NCI-H1930 (cell line): Measurements from ENCODE around the gene KAT6B.

Experiments
- DNase-seq, 2 experiments: peaks; one replicate each; lab custom pipeline; 2025; lab: John Stamatoyannopoulos, UW

Gene KAT6B

DNA sequence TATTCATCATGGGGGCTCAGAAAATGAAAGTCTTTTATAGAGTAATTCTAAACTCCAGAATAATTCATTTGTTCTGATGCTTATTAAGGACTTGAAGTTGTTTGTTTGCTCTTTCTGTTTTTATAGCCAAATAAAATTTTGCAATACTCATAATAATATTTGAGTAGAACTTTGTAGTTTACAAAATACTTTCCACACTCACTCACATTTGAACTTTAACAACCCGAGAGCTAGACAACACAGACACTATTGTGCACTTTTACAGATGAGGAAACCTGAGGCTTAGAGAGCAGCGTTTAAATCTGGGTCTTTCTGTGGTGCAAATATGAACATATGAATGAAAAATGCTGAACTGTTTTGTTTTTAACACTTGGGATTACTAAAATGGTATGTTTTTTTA, 126.8 kb downstream of the KAT6B start:
- DNase-seq, result no peak

DNA sequence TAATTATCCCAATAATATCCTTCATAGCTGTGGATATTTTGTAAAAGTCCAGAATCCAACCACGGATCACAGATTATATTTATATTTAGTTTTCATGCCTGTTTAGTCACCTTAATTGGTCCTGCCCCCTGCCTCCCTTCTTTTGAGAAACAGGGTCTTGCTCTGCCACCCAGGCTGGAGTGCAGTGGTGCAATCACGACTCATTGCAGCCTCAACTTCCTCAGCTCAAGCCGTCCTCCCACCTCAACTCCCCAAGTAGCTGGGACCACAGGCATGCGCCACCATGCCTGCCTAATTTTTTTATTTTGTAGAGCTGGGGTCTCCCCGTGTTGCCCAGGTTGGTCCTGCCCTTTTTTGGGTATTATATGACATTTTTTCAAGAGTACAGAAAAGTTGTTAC, 129.4 kb downstream of the KAT6B start:
- DNase-seq, result no peak

DNA sequence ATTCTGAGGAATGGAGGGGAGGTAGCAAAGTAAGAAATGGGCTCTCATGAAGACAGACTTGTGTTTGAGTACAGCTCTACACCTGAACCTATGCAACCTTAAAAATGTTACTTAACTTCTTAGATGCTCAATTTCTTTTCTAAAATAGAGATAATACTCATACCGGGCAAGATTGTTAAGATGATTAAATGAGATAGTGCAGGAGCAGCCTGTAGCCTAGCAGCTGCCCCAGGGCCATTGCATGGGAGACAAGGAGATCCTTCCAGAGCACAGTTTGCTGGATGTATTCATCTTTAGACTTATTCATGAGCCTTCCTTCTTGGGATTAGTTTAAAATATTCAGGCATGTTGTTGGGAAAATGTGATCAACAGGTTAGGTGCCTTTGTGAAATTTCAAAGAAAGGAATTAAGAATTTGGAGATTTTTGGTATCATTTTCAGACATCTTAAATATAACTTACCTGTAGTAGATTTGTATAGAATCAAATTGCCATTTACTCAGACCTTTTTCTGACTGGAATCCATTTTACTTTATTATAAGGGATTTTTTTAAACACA, 130.2 kb downstream of the KAT6B start:
- DNase-seq, result no peak

DNA sequence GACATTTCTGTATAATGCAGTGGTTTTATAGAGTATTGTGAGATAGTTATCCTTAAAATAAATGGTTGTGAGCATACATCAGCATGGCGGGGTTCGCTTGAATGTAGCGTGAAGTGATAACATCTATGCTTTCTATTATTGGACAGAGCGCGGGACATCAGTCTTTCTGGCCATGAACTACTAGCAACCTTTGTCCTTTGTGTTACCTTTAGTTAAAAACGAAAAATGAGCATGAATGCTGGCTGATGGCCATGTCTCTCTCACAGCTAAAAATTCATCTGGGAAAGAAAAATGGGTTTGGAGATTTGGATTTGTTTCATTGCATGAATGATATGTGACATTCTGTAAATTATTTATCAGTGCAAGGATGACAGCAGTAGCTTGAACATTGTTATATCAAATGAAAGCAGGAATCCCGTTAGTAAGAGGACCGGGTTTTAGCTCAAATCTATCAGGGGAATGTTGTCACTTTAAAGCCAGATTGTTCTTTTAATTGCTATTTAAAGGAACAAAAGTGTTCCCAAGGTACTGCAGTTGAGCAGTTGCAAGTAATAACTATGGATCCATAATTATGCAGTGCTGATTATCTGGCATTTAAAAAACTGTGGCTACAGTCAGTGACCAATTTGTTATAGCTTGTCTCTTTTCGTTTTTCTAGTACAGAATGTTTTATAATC, 131.0 kb downstream of the KAT6B start:
- DNase-seq, result no peak

DNA sequence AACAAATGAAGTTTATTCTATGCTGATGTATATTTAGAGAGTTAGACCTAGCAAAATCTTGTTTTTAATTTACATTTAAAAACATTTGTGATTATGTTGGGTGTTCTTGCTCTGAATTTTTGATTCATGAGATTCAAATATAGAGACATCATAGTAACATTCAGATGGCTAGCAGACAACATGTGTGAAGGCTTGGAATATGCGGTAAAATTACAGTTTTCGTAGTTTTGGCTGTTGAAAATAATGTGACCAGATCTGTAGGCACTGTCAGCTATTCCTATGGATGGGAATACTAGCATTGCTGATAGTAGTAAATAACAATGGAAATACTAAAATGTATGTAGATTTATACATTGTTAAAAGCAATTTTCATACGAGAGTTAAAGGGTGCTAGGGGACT, 131.9 kb downstream of the KAT6B start:
- no peak for DNase-seq

DNA sequence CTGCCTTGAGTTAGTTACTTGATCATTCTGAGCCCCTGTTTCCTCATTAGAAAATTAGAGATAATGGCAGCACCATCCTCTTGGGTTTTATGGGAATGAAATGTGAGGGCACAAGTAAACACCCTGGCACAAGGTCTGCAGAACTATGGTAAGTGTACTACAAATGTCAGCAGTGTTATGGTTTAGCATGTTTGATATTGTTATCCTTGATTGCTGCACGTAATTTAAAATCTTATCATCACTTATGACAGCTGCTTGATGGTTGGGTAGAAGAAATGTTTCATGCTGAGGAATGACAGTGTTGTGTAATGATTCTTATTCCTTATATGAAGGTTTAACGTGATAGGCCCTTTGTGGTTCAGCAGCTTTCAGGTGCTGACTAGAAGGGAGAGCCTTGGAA, 134.3 kb downstream of the KAT6B start:
- no peak for DNase-seq

DNA sequence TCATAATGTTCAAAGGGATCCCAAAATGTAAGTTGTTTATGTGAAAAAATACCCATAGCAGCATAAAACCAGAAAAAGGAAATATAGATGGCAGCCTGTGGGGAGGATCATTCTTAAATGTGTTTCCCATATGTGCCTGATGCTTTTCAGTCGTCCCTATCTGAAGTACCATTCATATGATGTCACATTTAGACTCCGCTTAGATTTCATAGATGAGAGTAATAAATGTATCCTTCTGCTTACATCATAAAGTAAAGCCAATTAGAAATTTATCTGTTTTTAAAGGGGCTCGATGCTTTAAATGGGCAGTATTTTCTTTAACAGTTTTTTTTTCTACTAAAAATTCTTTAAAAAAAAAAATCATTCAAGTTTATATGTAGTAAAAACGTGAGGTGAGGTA, 136.1 kb downstream of the KAT6B start:
- DNase-seq, result no peak

DNA sequence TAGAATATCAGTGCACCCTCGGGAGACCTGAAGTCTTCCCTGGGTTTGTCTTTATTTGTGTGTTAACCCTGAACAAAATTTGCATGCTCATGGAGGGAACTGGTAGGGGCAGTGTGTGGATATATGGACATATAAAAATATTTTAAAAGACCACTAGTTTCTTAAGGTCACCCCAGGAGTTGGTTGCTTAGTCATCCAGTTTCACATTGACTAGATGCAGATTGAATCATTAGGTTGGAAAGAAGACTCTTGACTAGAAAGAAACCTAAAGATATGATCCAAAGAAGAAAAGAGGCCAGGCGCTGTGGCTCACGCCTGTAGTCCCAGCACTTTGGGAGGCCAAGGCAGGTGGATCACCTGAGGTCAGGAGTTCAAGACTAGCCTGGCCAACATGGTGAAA, 137.1 kb downstream of the KAT6B start:
- DNase-seq, result no peak

DNA sequence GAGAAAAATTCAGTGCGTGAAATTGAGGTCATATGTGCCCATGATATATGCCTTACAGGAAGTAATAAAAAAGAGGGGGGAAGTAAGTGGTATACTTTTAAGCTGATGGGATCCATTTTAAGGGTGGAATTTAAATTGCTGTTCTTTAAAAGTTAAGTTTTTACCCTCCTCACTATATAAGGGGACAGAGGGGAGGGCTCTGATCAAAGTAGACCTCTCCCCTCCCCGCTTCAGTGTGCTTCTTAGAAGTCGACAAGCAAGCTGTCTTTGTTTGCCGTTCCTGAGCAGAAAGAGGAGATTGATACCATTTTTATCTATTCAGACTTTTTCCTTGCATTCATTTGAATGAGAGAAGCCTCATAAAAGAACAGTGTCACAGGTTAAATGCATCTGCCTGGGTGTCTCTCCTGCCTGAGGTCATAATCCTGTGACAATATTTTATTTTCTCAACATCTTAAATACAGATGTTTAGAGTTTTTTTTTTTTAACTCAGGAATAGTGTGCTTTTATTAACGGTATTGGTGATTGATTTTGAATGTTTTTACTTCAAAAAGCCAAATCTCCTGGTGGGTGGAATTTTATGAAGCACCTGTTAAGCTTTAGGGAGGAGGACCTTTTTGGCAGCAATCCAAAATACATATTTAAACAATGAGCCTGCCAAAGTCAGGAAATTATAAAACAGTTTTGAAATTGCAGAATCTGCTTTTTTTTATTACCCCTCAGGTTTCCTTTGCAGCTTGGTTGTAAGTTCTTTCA, 141.7 kb downstream of the KAT6B start:
- DNase-seq, result peak; percentile 28 to 72

DNA sequence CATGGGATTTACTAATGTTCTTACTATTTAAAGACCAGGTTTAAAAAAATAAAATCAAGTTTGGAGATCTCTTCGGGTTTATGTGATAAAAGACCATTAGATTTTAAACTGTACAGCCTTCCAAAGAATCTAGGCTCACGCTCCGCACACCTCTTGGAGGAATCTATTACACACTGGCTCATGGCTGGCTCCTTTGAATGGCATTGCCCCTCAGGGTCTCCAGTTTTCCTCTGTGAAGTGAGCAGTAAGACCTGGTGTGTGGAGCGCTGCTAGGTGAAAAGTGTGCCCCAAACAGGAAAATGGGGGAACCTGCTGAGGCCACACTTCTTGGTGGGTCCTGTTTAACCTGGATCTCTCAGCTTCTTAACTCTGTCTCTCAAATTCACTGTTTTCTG, 142.3 kb downstream of the KAT6B start:
- DNase-seq, result no peak

DNA sequence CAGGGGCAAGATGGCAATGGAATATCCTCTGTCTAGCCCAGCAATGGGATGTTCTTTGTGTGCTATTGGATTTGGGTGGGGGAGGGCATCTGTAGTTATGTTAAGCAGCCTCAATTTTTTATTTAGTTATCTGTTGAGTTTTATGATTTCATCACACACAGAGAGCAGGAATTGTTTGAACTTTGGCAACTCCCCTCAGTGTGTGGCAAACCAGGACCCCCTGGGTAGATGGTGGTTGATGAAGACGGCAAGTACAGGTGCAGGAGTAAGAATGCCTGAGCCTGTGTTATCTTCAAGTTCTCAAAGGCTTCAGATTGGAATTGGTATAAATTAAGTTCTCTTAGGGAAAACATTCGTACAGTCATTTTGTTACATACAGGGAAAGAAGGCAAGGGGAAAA, 142.7 kb downstream of the KAT6B start:
- no peak for DNase-seq

DNA sequence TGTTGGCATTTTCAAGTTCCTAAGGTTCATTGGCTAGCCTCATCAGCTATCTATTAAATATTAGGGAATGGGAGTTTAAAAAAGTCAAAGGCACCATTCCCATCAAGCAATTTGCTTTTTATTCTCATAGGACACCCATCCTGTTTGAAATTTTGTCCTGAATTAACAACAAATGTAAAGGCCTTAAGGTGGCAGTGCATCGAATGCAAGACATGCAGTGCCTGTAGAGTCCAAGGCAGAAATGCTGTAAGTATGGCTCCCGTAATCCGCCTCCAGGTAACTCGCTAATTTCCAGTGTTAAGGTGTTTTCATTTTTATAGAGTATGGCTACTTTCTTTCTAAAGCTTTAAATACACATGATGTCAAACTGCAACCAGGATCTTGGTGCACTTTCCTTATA, 143.1 kb downstream of the KAT6B start:
- no peak for DNase-seq

DNA sequence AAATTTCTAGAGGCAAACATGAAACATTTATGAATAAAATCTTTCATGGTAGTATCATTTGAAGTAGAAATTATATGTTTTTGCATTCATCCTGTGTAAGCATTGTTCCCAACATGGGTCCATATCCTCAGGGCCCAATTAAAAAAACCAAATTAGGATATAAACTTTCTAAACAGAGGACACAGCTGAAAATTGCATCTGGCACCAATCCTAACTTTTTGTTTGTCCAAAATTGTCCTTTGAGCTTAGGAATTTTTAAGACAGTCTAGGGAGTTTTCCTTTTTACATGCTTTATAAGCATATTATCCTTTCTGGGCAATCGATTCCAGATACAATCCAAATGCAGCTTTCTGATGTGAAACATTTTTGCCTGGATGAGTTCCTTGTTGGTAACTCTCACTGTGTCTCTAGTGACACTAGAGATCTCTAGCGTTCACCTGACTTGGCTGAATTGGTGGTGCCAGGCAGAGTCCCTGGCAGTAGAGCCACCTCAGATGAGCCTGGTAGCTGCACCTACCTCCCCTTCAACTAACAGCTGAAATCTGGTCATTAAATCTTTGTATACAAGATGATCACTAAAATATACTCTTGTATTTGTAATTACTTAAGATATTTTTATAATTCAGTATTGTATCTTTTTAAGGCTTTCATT, 147.5 kb downstream of the KAT6B start:
- DNase-seq, result no peak

DNA sequence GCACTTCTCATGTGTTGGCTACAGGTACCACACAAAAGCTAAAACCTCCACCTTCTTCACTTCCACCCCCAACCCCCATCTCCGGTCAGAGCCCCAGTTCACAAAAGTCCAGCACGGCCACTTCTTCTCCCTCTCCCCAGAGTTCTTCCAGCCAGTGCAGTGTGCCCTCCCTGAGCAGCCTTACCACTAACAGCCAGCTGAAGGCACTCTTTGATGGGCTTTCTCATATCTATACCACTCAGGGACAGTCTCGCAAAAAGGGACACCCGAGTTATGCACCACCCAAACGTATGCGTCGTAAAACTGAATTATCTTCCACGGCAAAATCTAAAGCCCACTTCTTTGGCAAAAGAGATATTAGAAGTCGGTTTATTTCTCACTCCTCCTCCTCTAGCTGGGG, 149.4 kb downstream of the KAT6B start:
- no peak for DNase-seq

DNA sequence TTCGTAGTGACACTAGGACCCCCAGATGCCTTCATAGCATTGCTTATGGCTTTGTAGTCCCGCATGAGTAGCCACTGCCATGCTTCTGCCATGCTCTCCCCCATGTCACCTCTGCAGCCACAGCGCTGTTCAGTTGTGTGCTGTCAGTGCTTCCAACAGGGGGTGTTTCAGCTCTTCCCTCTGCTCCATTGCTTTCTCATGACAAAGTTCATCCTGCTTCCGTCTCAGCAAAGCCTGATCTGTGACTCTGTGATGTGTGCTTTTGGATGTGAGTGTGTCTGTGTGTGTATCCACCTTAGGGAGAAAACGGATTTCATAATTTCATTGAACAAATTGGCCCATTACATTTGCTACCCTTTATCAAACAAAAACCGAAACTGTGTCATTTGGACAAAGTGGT, 150.2 kb downstream of the KAT6B start:
- DNase-seq, result no peak

DNA sequence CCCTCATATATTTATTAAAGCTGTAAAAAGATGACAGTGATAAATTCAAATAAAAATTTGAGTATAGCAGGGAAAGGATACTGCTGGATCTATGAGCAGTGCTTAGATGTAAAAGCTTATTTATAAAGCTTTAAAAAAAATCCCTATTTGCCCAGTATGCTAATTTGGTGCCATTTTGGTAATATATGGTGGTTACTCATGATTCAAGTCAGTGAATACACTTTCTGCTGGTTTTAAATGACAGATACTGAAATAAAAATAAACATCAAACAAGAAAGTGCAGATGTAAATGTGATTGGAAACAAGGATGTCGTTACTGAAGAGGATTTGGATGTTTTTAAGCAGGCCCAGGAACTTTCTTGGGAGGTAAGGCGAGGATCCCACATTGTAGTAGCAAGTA, 150.7 kb downstream of the KAT6B start:
- no peak for DNase-seq

DNA sequence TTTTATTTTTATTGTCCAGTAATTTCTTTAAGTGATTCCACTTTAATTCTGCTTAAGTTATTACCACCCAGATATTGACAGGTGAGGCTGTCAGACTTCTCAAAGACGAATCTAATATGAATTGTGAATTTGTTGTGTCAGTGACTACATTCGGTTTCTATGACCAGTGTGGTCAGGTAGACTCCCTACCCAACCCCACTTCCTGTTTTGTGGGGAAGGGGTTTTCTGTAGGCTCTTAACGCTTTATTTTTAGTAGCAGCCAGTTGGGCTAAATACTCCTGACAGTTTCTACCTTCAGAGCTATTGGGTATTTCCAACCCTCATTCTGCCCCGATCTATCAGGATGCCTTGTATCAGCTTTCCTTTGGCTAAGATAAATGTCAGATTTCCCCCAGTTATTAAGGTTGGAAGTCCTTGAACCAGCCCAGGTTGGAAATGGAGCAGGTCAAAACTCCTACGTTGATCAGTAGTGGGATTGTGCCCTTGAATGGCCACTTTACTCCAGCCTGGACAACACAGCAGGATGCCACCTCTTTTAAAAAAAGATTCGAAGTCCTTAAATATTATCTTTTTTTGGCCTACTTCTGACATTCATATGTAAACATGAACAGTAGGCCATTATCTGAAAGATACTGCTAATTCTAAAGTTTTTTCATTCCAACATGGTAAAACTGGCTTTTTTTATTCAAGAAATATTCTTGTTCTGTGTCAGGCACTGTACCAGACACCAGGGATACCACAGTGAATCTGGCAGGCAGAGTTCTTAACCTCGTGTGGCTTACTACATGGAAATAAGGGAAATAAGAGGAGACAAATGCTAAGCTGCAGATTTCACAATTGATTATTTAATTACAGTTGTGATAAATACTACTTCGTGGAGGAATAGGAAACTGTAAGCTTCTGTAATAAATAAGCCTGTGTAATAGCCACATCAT, 151.8 kb downstream of the KAT6B start:
- DNase-seq, result no peak

DNA sequence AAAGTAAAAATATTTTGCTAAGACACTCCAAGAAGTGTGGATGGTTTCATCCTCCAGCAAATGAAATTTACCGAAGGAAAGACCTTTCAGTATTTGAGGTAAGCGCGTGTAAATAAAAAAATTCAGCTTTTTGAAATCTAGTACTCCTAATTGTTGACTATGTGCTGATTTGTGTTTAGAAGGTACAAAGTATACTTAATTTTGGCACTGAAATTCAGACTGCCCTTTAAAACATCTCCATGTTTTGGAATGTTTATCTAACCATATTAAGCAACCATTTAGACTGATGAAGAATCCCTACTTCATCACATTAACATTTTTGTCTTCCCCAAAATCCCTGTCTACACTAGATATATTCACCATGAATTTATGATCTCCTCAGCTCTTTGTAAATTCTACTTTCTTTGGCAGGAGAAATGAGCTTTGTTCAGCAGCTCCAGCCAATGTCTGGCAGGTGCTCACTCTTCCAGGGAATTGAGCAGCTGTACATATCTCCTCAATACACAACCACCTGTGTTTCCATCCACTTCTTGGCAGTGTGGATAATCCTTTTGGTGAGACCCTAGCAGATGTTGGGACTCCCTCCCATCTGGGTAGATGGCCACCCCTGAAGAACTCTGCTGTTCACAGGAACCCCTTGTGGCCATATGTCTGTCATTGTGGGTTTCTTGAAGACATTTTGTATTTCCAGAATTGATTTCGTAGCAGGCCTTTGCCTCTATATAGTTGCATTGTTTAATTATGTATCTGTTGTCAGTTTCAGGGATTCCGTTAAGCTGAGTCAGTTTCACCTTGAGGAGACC, 155.6 kb downstream of the KAT6B start:
- DNase-seq, result no peak

DNA sequence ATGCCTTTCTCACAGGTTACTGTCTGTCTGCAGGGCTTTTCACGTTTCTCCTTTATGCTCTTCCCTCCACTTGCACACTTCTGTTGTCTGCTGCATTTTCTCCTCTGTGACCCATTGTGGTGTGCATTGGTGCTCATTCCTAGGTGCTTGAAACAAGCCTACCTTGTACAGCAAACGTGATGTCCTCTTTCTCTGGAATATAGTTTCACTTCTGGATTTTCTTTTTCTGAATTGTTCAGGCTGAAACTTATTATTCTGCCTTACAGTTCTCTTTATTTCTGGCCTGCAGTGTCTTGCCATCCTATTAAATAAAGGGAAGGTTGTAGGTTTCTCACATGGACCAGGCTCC, 156.2 kb downstream of the KAT6B start:
- no peak for DNase-seq

DNA sequence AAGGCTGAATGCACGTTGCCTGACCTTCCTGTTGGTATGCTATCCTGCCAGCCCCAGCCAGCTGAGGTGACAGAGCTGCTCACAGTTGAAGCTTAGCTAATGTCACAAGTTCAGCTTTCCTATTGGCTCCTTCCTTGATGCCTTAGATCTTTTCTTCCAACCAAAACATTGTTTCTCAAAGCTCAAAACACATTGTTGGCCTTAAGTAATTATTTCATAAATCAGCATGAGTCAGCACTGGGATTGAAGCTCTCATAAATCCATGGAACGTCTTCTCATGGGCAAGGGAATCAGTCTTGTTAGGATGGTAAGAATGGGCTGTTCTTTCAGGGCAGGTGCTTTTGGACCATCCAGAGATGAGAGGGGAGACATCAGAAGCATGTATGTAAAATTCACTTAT, 157.0 kb downstream of the KAT6B start:
- no peak for DNase-seq

DNA sequence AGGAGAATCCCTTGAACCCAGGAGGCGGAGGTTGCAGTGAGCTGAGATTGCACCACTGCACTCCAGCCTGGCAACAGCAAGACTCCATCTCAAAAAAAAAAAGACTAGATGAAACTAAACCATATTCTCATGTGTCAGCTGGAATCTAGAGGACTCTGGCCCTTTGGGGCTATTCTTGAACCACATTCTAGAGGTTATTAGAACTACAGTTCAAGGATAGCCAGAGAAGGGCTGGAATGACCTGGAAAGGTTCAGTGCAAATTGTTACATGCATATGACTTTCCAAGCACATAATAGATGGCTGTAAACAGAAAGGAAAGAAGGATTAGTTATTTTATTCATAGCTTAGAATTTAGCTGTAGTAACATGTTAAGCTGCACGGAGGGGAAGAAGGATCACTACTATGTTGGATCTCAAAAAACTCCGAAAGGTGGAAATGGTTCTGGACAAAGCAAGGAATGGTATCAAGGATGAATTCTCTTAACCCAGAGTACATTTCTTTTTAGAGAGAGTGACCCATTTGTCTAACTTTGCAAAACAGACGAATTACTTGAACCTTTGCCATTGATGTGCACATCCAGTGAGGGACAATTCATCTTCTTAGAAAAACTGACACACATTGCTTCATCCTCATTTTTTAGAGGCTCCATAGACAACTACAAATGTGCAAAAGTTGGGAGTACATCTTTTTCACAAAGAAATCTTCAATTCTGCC, 161.1 kb downstream of the KAT6B start:
- DNase-seq, result no peak
